Endometrial microvascular endothelial cells (primary cell): ENCODE data around the gene MGARP. TPM values are rescaled to one million over a fixed set of nuclear protein-coding genes. Genes with fewer than 3 reads are reported as not detected.
"Not testable (repeated sequence)": the region's sequence is repeated elsewhere in the genome, so short reads cannot be mapped to it uniquely, and the experiment has no call there.

Experiments
- in situ Hi-C: cut with HindIII; loops from 2 replicates; pipeline ENCODE4 v1.10.0; 2017; ENCODE audit warnings: low sequenced_read_pairs, low pct_unique_long_range_greater_than_20kb; ENCODE audit errors: inconsistent ontology term
- total RNA-seq: library from RNA; depleted of rRNA; stranded (reverse); fragments of >200 nt; gene quantifications from one replicate; pipeline ENCODE4 v1.2.3, GENCODE V29; 2015; ENCODE audit errors: inconsistent ontology term

MGARP gene
- 2.4 TPM for total RNA-seq

GRCh38 chr4:139279760-139280620 is at the start of gene MGARP:
MGARP (minus strand) TSS chr4:139280225; CDS start chr4:139280158, 67 bp downstream.
- in situ Hi-C loops, result no loop called here

- in situ Hi-C loops, result no loop called here
Measured at GRCh38 chr4:139329665-139330200, 49.7 kb upstream of the MGARP start.

- in situ Hi-C loops, result no loop called here
Measured at GRCh38 chr4:139324620-139325019, 44.6 kb upstream of the MGARP start.

- in situ Hi-C loops, result not testable (repeated sequence)
Measured at GRCh38 chr4:139322541-139322940, 42.5 kb upstream of the MGARP start.

GRCh38 chr4:139322070-139322469 is 42.0 kb upstream of the MGARP start:
- in situ Hi-C loops, result not testable (repeated sequence)

- in situ Hi-C loops, result no loop called here
Measured at GRCh38 chr4:139319571-139319970, 39.5 kb upstream of the MGARP start.

- in situ Hi-C loops, result no loop called here
Measured at GRCh38 chr4:139317635-139318034, 37.6 kb upstream of the MGARP start.

GRCh38 chr4:139316733-139317132 is 36.7 kb upstream of the MGARP start:
- in situ Hi-C loops, result no loop called here

- in situ Hi-C loops, result no loop called here
Measured at GRCh38 chr4:139315221-139315675, 35.2 kb upstream of the MGARP start.

GRCh38 chr4:139314047-139314800 is 34.2 kb upstream of the MGARP start:
- in situ Hi-C loops, result no loop called here

- in situ Hi-C loops, result not testable (repeated sequence)
Measured at GRCh38 chr4:139313414-139313813, 33.4 kb upstream of the MGARP start.

- in situ Hi-C loops, result no loop called here
Measured at GRCh38 chr4:139312552-139313332, 32.7 kb upstream of the MGARP start.

- in situ Hi-C loops, result no loop called here
Measured at GRCh38 chr4:139311909-139312308, 31.9 kb upstream of the MGARP start.

- in situ Hi-C loops, result no loop called here
Measured at GRCh38 chr4:139304920-139305319, 24.9 kb upstream of the MGARP start.

GRCh38 chr4:139301821-139302611 is 22.0 kb upstream of the MGARP start, which contains the start of gene NDUFC1:
NDUFC1 (minus strand) TSS chr4:139302477; CDS start chr4:139295798, 6,679 bp downstream.
- in situ Hi-C loops, result no loop called here

GRCh38 chr4:139301113-139301820 is 21.2 kb upstream of the MGARP start, which contains the start of gene NAA15:
NAA15 (plus strand) TSS chr4:139301505; CDS start chr4:139301778, 273 bp downstream.
- in situ Hi-C loops, result no loop called here

- in situ Hi-C loops, result no loop called here
Measured at GRCh38 chr4:139300431-139301112, 20.5 kb upstream of the MGARP start.
